Measurements from ENCODE around the gene NBL1.
"Not testable (repeated sequence)": the region's sequence is repeated elsewhere in the genome, so short reads cannot be mapped to it uniquely, and the experiment has no call there.

NBL1 gene

DNA sequence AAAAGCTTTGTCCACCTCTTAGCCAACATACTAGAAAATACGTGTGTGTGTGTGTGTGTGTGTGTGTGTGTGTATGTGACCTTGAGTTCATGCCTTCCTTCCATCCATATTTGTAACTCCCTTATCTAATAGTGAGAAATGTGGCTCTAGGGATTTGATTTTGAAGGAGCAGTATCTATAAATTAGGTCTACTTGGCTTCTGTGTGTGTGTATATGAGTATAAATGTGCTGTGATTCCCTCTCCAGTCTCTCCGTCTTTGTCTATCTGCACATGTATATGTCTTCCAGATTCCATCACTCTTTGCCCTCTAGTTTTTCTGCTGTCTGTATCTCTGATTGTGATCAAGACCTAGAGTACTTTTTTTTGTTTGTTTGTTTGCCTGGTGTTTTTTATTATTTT lies 11.9 kb upstream of the NBL1 start:
- Mint-ChIP-seq H3K36me3 (ENCODE audit: low read depth) (peaks cover 28% of the 10 kb centered on the region), H3K27ac (no peak overlapping the region), H3K9me3 (no peaks in the 10 kb centered on the region), H3K4me3 (no peak overlapping the region), H3K27me3 (peaks cover 3% of the 10 kb centered on the region), H3K4me1 (ENCODE audit: low read depth) (no peaks in the 10 kb centered on the region)
- intact Hi-C loops (cut with micrococcal nuclease), result no loop called here

DNA sequence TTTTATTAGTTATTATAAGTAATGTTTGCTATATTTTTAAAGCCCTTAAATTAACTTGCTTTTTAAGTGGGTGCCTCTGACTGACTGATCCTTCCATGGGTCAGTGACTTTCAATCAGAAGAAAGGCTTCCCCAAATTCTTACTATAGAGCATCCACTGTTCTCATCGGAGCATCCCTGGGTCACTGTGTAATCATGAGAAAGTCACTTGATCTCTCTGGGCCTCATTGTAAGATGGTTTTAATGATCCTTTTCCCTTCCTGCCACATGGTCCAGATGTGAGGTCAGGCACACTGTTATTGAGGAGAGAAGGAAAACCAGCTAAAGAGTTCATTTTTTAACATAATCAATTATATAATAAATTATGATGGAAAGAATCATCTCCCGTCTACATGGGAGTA lies 11.0 kb upstream of the NBL1 start:
- Mint-ChIP-seq H3K27me3 (peaks cover 5% of the 10 kb centered on the region), H3K36me3 (ENCODE audit: low read depth) (peaks cover 20% of the 10 kb centered on the region), H3K4me3 (no peak overlapping the region), H3K4me1 (ENCODE audit: low read depth) (no peaks in the 10 kb centered on the region), H3K27ac (no peak overlapping the region), H3K9me3 (no peaks in the 10 kb centered on the region)
- intact Hi-C loops (cut with micrococcal nuclease), result no loop called here

DNA sequence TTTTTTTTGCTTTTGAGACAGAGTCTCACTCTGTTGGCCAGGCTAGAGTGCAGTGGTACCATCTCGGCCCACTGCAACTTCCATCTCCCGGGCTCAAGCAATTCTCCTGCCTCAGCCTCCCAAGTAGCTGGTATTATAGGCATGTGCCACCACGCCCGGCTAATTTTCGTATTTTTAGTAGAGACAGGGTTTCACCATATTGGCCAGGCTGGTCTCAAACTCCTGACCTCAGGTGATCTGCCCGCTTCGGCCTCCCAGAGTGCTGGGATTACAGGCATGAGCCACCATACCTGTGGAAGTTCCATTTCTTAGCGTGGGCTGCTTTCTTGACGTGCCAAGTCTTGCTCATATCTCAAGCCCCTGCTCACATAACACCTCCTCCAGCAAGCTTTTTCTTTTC lies 9.0 kb upstream of the NBL1 start:
- intact Hi-C loops (cut with micrococcal nuclease); H3K27ac Mint-ChIP-seq; H3K4me3 Mint-ChIP-seq; H3K36me3 Mint-ChIP-seq (ENCODE audit: low read depth); H3K4me1 Mint-ChIP-seq (ENCODE audit: low read depth); H3K9me3 Mint-ChIP-seq: not testable (repeated sequence)
- H3K27me3 Mint-ChIP-seq, result peaks cover 12% of the 10 kb centered on the region

DNA sequence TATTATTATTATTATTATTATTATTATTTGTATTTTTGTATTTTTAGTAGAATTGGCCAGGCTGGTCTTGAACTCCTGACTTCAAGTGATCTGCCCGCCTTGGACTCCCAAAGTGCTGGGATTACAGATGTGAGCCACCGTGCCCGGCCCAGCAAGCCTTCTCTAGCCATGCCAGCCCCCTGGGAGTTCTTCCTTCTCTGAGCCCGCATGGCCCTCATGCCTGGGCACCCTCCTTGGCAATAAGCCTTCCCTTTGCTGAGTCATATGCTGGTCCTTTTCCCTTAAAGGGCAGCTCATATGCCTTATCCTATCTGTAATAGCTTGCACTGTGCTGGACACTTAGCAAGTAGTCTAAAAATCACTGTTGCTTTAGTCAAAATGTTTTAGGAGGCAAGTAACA lies 8.5 kb upstream of the NBL1 start:
- no peak overlapping the region for H3K4me3 Mint-ChIP-seq
- no peaks in the 10 kb centered on the region for H3K4me1 Mint-ChIP-seq (ENCODE audit: low read depth)
- peaks cover 18% of the 10 kb centered on the region for H3K27me3 Mint-ChIP-seq
- H3K36me3 Mint-ChIP-seq (ENCODE audit: low read depth), result no peaks in the 10 kb centered on the region
- H3K9me3 Mint-ChIP-seq, result no peaks in the 10 kb centered on the region
- H3K27ac Mint-ChIP-seq, result no peak overlapping the region
- intact Hi-C loops (cut with micrococcal nuclease), result no loop called here

DNA sequence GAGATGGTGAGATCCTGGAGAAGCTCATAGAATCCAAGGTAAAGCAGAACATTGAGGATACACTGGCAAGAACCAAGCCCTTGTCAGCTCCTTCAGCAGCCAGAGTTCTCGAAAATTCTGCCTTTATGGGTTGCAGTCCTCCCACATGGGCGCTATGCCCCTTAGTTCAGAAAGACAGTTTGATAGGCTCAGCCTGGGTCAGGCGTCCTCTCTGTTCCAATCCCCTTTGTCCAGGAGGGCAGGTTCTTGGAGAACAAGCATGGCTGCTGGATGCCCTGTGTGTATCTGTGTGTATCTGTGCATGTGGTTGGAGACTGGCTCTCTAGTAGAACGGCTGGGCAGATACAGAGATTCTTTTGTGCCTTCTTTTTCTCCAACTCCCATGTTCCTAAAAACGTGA lies 8.0 kb upstream of the NBL1 start:
- H3K4me1 Mint-ChIP-seq (ENCODE audit: low read depth), result no peaks in the 10 kb centered on the region
- intact Hi-C loops (cut with micrococcal nuclease), result no loop called here
- no peaks in the 10 kb centered on the region for H3K36me3 Mint-ChIP-seq (ENCODE audit: low read depth)
- H3K27me3 Mint-ChIP-seq, result peaks cover 22% of the 10 kb centered on the region
- no peaks in the 10 kb centered on the region for H3K9me3 Mint-ChIP-seq
- H3K27ac Mint-ChIP-seq, result no peak overlapping the region
- H3K4me3 Mint-ChIP-seq, result no peak overlapping the region

DNA sequence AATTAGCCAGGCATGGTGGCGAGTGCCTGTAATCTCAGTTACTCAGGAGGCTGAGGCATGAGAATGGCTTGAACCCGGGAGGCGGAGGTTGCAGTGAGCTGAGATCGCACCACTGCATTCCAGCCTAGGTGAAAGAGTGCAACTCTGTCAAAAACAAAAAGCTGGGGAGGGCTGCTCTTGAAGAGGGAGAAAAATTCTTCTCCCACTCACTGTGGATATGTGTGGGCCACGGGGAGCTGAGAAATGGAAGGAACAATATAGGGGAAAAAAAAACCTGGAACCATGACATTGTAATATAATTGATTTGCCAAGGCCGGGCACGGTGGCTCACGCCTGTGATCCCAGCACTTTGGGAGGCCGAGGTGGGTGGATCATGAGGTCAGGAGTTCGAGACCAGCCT lies 7.4 kb upstream of the NBL1 start:
- intact Hi-C loops (cut with micrococcal nuclease); H3K4me1 Mint-ChIP-seq (ENCODE audit: low read depth); H3K36me3 Mint-ChIP-seq (ENCODE audit: low read depth); H3K27ac Mint-ChIP-seq; H3K9me3 Mint-ChIP-seq; H3K4me3 Mint-ChIP-seq: not testable (repeated sequence)
- peaks cover 29% of the 10 kb centered on the region for H3K27me3 Mint-ChIP-seq

DNA sequence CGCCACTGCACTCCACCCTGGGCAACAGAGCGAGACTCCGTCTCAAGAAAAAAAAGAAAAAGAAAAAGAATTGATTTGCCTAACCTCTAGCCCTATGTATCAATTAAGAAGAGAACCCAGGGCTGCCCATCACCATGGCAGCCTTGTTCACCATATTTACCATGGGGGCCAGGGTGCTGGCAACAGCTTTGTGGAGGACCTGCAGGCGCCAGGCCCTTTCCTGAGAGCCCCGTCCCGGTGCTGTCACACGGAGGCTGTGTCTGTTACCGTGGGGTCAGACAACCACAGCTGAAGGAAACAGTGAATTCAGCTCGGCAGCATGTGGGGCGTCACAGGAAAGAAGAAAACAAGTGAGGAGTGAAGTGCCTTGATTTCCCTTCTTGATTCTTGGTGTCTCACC lies 6.5 kb upstream of the NBL1 start:
- H3K9me3 Mint-ChIP-seq, result no peaks in the 10 kb centered on the region
- intact Hi-C loops (cut with micrococcal nuclease), result no loop called here
- H3K27me3 Mint-ChIP-seq, result peaks cover 37% of the 10 kb centered on the region
- no peaks in the 10 kb centered on the region for H3K36me3 Mint-ChIP-seq (ENCODE audit: low read depth)
- no peak overlapping the region for H3K27ac Mint-ChIP-seq
- H3K4me1 Mint-ChIP-seq (ENCODE audit: low read depth), result no peaks in the 10 kb centered on the region
- no peak overlapping the region for H3K4me3 Mint-ChIP-seq

DNA sequence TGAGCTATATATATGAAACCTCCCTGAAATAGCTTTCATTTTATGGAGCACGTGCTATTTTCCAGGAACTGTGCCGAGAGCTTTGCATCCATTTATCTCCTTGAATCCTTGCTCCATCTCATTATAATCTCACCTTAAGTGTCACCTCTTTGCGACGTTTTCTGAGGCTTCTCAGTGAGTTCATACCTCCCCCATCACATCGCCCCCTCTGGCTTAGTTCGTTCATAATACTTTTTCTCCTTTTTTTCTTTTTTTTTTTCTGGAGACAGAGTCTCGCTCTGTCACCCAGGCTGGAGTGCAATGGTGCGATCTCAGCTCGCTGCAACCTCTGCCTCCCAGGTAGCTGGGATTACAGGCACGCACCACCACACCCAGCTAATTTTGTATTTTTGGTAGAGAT lies 4.9 kb upstream of the NBL1 start:
- H3K27ac Mint-ChIP-seq; H3K4me3 Mint-ChIP-seq; H3K36me3 Mint-ChIP-seq (ENCODE audit: low read depth); intact Hi-C loops (cut with micrococcal nuclease); H3K9me3 Mint-ChIP-seq; H3K4me1 Mint-ChIP-seq (ENCODE audit: low read depth): not testable (repeated sequence)
- peaks cover 49% of the 10 kb centered on the region for H3K27me3 Mint-ChIP-seq

DNA sequence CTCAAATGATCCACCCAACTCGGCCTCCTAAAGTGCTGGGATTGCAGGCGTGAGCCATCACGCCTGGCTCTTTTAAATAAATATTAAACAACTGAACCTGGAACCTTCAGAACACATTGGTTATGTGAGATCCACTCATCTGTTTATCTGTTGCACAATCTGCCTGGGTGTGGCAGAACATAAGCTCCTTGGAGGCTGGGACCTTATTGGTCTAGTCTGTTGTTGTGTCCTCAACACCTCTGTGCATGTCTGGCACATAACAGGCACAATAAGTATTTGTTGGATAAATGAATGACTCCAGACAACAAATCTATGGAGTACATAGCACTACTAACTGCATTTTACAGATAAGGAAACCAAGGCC lies 4.1 kb upstream of the NBL1 start:
- Mint-ChIP-seq H3K9me3 (no peaks in the 10 kb centered on the region), H3K27ac (no peak overlapping the region), H3K4me1 (ENCODE audit: low read depth) (peaks cover 14% of the 10 kb centered on the region), H3K27me3 (peaks cover 53% of the 10 kb centered on the region), H3K36me3 (ENCODE audit: low read depth) (no peaks in the 10 kb centered on the region), H3K4me3 (no peak overlapping the region)
- intact Hi-C loops (cut with micrococcal nuclease), result no loop called here

DNA sequence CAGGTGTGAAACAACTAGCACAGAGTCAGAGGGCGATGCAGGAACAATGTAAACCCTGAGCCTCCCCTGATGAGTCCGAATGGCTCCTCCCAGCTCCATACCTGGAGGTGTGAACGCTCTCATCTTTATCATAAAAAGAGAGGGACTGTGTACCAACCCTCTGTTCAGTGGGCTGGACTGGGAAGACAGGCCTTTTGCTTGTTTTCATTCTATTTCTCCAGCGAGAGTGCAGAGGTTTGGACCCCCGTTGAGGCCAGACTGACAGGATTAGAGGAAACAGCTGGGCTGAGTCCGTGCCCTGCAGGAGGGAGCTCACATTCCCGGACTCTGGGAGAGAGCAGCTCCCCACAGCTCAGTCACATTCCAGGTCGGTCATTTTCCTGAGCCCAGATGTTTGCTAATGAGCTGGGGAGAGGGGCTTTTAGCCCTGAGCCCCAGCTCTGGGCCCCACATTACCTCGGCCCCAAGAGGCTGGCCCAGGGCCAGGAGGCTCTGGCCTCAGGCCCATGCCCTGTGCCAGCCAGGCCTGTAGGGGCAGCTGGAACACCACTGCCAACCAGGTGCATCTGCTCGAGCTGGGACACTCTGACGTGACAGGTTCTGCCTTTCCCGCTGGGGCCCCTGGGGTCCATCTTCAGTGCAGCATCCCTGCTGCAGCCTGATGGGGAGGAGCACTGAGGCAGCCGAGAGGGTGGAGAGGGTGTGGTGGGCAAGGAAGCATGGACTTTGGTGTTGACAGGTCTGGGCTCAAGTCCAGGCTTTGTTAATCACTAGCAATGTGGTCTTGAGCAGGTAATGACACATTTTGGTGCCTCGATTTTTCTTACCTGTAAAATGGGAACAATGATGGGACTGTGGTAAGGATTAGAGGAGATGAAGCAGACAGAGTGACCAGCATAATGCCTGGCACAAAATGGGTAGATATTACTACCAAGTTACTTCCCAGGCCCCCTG lies 3.5 kb upstream of the NBL1 start:
- Mint-ChIP-seq H3K9me3 (no peaks in the 10 kb centered on the region), H3K4me1 (ENCODE audit: low read depth) (peaks cover 17% of the 10 kb centered on the region), H3K27me3 (peaks cover 59% of the 10 kb centered on the region), H3K36me3 (ENCODE audit: low read depth) (no peaks in the 10 kb centered on the region), H3K4me3 (no peak overlapping the region), H3K27ac (no peak overlapping the region)
- intact Hi-C loops (cut with micrococcal nuclease), result no loop called here

DNA sequence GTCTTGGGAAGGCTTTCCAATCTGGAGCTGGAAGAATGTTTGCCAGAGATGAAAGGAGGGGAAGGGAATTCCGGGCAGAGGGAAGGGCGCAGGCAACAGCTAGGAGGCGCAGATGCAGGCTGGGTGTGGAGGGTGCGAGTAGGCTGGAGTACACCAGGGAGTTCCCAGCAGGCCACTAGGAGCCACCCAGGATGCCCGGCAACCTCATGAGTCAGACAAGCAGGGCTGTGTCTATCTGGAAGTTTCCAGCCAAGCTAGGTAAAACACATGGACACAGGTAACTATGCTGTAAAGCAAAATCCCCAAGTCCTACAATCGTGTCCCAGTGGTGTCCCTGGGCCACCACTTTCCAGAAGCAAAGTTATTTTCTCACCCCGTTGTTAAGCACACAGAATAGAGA lies 990 bp upstream of the NBL1 start:
- Mint-ChIP-seq H3K4me3 (no peak overlapping the region), H3K36me3 (ENCODE audit: low read depth) (no peaks in the 10 kb centered on the region), H3K27ac (no peak overlapping the region), H3K27me3 (peaks cover 79% of the 10 kb centered on the region), H3K9me3 (no peaks in the 10 kb centered on the region), H3K4me1 (ENCODE audit: low read depth) (peaks cover 28% of the 10 kb centered on the region)
- intact Hi-C loops (cut with micrococcal nuclease), result no loop called here

DNA sequence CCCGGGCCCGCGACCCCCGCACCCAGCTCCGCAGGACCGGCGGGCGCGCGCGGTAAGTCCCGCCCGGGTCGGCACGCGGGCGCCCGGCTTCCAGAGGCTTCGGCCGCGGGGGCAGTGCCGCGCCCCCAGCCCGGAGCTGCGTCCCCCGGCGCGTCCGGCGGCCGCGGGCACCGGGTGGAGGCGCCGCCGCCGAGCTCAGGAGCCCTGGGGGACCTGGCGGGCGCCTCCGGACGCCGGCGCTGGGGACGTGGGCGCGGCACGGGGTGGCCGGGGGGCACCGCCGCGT lies 227 bp downstream of the NBL1 start:
- no peaks in the 10 kb centered on the region for H3K9me3 Mint-ChIP-seq
- intact Hi-C loops (cut with micrococcal nuclease), result no loop called here
- peaks cover 28% of the 10 kb centered on the region for H3K4me1 Mint-ChIP-seq (ENCODE audit: low read depth)
- H3K27ac Mint-ChIP-seq, result no peak overlapping the region
- no peaks in the 10 kb centered on the region for H3K36me3 Mint-ChIP-seq (ENCODE audit: low read depth)
- H3K4me3 Mint-ChIP-seq, result no peak overlapping the region
- H3K27me3 Mint-ChIP-seq, result peaks cover 80% of the 10 kb centered on the region

DNA sequence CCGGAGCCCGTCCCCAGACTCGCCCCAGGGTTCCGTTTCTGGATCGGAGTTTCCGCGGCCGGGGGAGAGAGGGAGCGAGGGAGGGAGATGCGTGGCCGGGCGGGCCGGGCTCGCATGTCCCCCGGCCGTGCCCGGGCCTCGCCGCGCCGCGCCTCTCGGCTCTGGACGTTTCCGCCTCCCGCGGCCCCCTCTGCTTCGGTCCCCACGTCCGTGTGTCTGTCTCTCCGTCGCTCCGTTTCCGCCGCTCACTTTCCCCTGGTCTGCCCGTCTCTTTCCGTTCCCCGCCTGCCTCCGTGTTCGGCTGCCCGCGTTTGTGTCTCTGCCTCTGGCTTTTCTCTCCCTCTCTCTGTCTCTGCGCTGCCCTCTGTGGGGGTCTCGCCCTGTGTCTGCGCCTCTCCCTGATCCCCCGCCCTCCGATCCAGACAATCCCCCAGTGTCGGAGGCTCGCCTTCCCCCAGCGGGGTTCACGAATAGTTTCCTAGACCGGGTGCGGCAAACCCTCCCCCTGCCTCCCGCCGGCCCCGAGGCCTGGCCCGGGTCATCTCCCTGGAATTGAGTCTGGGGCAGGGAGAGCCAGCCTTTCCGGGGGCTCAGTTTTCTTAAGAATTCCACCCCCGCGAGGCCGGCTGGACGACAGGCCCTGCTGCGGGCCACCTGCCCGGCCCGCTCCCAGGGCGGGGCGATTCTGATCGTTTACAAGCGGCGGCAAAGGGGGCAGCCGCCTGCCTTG lies 735 bp downstream of the NBL1 start:
- Mint-ChIP-seq H3K36me3 (ENCODE audit: low read depth) (no peaks in the 10 kb centered on the region), H3K4me1 (ENCODE audit: low read depth) (peaks cover 28% of the 10 kb centered on the region), H3K9me3 (no peaks in the 10 kb centered on the region), H3K4me3 (peak overlapping the region; percentile 77), H3K27ac (peak overlapping the region; percentile 2), H3K27me3 (peaks cover 79% of the 10 kb centered on the region)
- intact Hi-C loops (cut with micrococcal nuclease), result no loop called here

DNA sequence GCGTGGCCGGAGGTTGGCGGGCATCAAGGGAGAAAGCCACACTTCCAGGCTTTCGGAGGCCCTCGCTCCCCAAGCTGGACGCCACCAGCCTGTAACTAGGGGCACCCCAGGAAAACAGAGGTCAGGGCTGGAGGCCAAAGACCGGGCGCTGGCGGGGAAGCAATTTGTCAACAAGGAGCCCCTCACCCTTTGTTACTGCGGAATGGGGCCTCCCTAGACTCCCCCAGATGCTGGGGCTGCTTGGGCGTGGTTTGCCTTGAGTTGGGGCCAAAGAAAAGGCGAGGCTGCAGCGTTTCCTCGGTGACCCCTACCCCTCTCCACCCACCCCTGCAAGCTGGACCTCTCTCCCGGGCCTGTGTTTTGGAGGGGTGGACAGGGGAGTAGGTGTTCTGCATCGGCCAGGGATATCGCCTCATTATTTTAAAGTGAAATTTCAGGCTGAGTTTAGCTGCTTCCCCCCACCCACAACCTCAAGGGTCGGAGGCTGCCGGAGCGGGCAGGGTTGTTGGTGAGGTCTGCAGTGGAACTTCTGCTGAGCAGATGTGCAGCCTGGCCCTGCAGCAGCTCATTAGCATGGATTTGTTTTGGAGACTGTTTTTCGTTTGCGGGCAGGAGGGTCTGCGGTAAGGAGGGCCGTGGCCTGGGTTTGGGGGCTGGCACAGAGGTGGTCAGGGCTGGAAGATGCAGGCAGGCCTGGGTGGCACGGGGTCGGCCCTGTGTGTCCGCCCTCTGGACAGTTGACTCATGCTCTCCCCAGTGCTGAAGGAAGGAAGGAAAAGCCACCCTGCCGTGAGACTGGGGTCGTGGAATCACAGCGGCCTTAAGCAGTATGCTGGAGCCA lies 1.5 kb downstream of the NBL1 start:
- no peak overlapping the region for H3K27ac Mint-ChIP-seq
- intact Hi-C loops (cut with micrococcal nuclease), result no loop called here

More for the DNA sequence above, 1.5 kb downstream of the NBL1 start:
- no peaks in the 10 kb centered on the region for H3K9me3 Mint-ChIP-seq
- no peaks in the 10 kb centered on the region for H3K36me3 Mint-ChIP-seq (ENCODE audit: low read depth)
- H3K27me3 Mint-ChIP-seq, result peaks cover 81% of the 10 kb centered on the region
- H3K4me3 Mint-ChIP-seq, result no peak overlapping the region
- H3K4me1 Mint-ChIP-seq (ENCODE audit: low read depth), result peaks cover 29% of the 10 kb centered on the region
